DOHH2 (cell line): ENCODE results near the gene LKAAEAR1.

Source experiments
- EZH2phosphoT487 ChIP-seq: fragments of 200-600 bp; sonication (generic); IDR thresholded peaks from 2 replicates; pipeline ENCODE4 v1.6.1; 2017; ENCODE audit warnings: borderline replicate concordance, mild to moderate bottlenecking, antibody characterized with exemption, low read length, moderate library complexity, mixed read lengths
- TF ChIP-seq, protein P1 (sequence below): fragments of 200-600 bp; sonication (generic); IDR thresholded peaks from one replicate; pipeline ENCODE4 v1.5.1; 2014; ENCODE audit warnings: antibody characterized with exemption, mild to moderate bottlenecking, low read depth, low read length; ENCODE audit not compliant: poor library complexity, severe bottlenecking

DNA sequence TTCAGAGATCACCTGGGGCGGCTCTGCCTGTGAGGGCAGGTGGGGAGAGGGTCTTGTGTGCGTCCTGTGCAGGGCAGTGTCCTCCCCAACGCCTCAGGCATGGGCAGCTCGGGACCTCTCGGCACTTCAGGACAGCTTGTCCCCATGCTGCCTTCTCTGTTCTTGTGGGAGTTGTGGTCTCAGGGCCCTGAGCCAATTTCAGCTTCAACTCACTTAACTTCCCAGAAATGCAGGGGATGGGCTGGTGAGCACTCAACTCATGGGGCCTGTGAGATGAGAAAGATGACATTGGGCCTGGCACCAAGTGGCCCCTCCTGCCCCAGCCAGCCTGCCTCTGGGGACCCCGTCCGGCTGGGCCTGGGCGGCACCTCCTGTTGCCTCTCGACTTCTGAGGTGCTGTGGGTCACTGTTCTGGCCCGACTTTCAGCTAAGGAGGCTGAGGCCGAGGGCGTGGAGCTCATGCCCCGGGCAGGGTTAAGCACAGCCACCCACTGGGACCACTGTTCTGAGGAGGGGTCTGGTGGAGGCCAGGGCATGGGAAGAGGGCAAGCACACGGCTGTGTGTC lies 11.6 kb downstream of the LKAAEAR1 start:
- TF ChIP-seq, protein P1, sequence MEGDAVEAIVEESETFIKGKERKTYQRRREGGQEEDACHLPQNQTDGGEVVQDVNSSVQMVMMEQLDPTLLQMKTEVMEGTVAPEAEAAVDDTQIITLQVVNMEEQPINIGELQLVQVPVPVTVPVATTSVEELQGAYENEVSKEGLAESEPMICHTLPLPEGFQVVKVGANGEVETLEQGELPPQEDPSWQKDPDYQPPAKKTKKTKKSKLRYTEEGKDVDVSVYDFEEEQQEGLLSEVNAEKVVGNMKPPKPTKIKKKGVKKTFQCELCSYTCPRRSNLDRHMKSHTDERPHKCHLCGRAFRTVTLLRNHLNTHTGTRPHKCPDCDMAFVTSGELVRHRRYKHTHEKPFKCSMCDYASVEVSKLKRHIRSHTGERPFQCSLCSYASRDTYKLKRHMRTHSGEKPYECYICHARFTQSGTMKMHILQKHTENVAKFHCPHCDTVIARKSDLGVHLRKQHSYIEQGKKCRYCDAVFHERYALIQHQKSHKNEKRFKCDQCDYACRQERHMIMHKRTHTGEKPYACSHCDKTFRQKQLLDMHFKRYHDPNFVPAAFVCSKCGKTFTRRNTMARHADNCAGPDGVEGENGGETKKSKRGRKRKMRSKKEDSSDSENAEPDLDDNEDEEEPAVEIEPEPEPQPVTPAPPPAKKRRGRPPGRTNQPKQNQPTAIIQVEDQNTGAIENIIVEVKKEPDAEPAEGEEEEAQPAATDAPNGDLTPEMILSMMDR, result no peak
- no peak for TF ChIP-seq EZH2phosphoT487
